ENCODE results near the gene ADARB2.

ADARB2 gene

DNA sequence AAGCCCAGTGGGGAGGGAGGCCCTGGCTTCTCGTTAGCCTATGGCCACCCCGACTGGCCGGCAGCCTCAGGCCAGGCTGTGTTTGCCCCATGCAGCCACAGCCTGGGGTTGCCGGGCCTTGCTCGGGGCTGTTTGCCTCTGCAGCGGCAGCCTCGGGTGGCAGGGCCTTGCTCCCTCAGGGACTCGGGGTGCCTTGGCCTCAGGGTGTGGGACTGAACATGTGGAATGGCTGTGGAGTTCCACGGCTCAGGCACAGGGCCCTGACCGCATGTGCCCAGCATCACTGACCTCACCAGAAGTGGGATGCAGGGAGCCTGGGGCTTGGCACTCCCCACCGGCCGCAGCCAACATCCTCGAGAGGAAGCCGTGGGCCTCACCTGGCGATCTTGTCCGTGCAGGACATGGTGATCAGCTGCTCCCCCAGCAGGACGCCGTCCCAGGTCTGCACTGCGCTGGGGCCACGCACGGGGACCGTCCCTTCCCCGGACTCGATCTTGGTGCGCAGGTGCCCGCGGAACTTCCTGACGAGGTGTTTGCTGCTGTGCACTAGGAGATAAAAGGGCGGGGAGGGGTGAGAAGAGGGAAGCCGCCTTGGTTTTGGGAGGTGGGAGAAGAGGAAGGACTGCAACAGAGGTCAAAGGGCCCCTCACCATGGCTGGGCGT lies 520.6 kb downstream of the ADARB2 start:
- H3K27ac ChIP-seq: no peak overlapping the region
- TF ChIP-seq ZFX (IDR thresholded peaks at IDR 0.05; ENCODE audit: borderline replicate concordance): no peak
- TF ChIP-seq, protein P1, sequence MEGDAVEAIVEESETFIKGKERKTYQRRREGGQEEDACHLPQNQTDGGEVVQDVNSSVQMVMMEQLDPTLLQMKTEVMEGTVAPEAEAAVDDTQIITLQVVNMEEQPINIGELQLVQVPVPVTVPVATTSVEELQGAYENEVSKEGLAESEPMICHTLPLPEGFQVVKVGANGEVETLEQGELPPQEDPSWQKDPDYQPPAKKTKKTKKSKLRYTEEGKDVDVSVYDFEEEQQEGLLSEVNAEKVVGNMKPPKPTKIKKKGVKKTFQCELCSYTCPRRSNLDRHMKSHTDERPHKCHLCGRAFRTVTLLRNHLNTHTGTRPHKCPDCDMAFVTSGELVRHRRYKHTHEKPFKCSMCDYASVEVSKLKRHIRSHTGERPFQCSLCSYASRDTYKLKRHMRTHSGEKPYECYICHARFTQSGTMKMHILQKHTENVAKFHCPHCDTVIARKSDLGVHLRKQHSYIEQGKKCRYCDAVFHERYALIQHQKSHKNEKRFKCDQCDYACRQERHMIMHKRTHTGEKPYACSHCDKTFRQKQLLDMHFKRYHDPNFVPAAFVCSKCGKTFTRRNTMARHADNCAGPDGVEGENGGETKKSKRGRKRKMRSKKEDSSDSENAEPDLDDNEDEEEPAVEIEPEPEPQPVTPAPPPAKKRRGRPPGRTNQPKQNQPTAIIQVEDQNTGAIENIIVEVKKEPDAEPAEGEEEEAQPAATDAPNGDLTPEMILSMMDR (IDR thresholded peaks at IDR 0.05): no peak

DNA sequence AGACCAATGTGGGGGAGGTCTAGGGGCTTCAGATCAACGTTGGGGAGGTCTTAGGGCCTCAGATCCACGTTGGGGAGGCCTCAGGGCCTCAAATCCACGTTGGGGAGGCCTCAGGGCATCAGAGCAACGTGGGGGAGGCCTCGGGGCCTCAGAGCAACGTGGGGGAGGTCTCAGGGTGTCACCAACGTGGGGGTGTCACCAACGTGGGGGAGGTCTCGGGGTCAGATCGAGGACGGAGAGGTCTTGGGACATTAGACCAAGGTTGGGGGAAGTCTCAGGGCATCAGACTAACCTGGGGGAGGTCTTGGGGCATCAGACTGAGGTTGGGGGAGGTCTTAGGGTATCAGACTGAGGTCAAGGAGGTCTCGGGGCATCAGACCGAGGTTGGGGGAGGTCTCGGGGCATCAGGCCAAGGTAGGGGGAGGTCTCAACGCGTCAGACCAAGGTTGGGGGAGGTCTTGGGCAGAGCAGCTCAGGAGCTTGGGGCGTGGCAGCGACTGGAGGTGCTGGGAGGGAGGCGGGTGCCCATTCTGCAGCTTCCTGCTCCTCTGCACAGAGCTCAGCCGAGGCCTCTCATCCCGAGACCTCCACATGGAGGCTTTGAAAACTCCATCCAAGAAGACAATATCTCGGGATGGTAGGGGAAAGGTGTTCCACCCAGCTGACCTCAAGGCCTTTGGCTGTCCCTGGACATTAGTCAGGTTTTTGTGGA lies 521.3 kb downstream of the ADARB2 start:
- TF ChIP-seq, protein P1 (IDR thresholded peaks at IDR 0.05): no peak
- TF ChIP-seq ZFX (IDR thresholded peaks at IDR 0.05; ENCODE audit: borderline replicate concordance): no peak
- H3K27ac ChIP-seq: no peak overlapping the region

DNA sequence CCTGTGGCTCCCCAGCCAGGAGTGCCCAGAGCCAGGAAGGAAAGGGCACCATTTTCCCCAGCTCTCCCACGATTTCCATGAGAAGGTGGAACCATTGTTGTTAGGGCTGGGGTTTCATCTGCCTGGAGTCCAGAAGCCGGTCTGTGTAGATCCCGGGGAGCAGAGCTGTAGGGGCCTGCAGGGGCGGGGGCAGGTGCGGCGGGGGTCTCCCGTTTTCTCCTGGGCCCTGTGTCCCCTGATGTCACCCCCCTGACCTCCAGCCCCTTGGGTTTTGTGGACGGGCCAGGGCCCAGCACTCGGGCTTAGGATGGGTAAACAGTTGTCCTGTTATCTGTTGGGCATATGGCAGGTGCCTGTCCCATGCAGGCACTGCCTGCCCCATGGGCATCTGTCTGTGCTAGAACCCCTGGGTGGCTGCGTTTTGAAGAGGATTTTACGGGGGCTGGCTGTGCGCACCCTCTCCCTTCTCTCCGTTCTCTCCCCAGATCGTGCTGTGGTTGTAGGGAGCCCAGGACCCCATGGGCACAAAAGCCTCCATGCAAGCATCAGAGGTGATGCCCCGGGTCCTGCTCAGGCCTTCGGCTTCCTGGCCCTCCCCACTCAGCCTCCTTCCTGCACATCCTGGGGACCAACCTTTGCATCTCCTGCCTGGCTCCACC lies 522.3 kb downstream of the ADARB2 start:
- TF ChIP-seq, protein P1 (IDR thresholded peaks at IDR 0.05): no peak
- TF ChIP-seq ZFX (IDR thresholded peaks at IDR 0.05; ENCODE audit: borderline replicate concordance): no peak
- H3K27ac ChIP-seq: no peak overlapping the region

DNA sequence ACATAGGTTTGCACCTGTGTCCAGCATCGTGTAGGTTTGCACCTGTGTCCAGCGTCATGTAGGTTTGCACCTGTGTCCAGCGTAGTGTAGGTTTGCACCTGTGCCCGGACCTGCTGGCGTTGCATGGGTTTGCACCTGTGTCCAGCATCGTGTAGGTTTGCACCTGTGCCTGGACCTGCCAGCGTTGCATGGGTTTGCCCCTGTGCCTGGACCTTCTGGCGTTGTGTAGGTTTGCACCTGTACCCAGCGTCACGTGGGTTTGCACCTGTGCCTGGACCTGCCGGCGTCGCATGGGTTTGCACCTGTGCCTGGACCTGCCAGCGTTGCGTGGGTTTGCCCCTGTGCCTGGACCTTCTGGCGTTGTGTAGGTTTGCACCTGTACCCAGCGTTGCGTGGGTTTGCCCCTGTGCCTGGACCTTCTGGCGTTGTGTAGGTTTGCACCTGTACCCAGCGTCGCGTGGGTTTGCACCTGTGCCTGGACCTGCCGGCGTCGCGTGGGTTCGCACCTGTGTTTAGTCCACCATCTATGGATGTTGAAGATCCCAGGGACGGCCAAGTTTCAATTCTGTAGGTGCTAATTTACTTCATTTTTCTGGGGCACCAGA lies 523.2 kb downstream of the ADARB2 start:
- no peak overlapping the region for H3K27ac ChIP-seq
- TF ChIP-seq, protein P1 (IDR thresholded peaks at IDR 0.05): no peak
- no peak for TF ChIP-seq ZFX (IDR thresholded peaks at IDR 0.05; ENCODE audit: borderline replicate concordance)

DNA sequence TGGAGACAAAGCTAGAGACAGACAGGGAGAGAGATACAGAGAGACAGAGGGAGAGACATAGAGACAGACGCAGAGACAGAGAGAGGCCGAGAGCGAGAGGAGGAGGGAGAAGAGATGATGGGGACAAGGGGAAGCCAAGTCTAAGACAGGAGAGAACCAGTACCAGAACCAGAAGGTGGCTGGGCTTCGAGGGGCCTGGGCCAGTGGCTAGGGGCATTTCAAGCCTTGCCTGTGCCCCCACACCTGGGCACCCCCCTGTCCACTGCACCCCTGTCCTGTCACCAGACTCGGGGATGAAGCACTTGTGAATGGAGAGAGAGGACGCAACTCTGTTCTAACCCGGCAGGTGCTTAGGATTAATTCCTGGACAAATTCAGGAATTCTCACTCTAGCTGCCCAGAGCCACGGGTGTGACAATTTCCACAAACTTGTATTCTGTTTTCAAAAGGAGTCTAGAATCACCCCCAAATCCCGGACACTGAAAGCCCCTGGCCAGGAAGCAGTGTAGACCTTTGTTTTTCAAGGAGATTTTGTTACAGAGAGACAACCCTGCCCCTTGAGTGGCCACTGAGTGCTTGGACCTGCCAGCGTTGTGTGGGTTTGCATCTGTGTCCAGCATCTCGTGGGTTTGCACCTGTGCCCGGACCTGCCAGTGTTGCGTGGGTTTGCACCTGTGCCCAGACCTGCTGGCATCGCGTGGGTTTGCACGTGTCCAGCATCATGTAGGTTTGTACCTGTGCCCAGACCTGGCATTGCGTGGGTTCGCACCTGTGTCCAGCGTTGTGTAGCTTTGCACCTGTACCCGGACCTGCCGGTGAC lies 523.9 kb downstream of the ADARB2 start:
- H3K27ac ChIP-seq: no peak overlapping the region

GRCh38 chr10:1212571-1213141 lies 524.7 kb downstream of the ADARB2 start:
- H3K27ac ChIP-seq: no peak overlapping the region
- no peak for TF ChIP-seq ZFX (IDR thresholded peaks at IDR 0.05; ENCODE audit: borderline replicate concordance)
- TF ChIP-seq, protein P1 (IDR thresholded peaks at IDR 0.05): no peak

More for the DNA sequence above, 523.9 kb downstream of the ADARB2 start:
- TF ChIP-seq, protein P1 (IDR thresholded peaks at IDR 0.05): no peak
- TF ChIP-seq ZFX (IDR thresholded peaks at IDR 0.05; ENCODE audit: borderline replicate concordance): no peak
